Sigmoid colon (tissue), 4 donors: ENCODE data around the gene DNAAF6.

Experiments used
- POLR2A ChIP-seq, 2 donors: fragments of 450-650 bp; IDR thresholded peaks; one replicate each; pipeline ENCODE4 v1.6.1; 2016; ENCODE audit warnings: antibody characterized with exemption in 2 of 2, mild to moderate bottlenecking in 2 of 2, moderate library complexity in 2 of 2
- POLR2AphosphoS5 ChIP-seq, 4 donors: sonication (generic); formaldehyde crosslinking; IDR thresholded peaks; one replicate each; pipeline ENCODE4 v1.6.1; 2017; ENCODE audit warnings: antibody characterized with exemption in 4 of 4
- TF ChIP-seq, protein P1 (sequence below), 4 experiments: fragments of 450-650 bp in 3 of 4; fragments of 200-600 bp in 1 of 4; IDR thresholded peaks; one replicate each; pipeline ENCODE4 v1.5.1; 2016 to 2019; ENCODE audit warnings: antibody characterized with exemption in 4 of 4, mild to moderate bottlenecking in 3 of 4, moderate library complexity in 2 of 4

DNA sequence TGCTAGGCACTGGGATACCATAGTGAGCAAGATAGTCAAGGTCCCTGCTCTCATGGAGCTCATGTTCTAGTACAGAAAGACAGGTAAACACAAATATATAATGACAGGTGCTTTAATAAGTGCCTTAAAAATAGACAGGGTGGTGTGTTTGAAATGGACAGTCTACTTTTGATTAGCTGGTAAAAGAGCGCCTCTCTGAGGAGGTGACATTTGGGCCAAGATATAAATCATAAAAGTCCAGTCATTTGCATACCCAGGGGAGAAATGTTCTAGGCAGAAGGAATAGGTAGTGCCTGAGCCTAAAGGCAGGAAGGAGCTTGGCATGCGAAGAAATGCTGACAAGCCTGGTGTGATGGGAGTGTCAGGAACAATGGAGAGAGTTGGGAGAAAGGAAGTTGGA lies 83.6 kb downstream of the DNAAF6 start:
- TF ChIP-seq, protein P1, sequence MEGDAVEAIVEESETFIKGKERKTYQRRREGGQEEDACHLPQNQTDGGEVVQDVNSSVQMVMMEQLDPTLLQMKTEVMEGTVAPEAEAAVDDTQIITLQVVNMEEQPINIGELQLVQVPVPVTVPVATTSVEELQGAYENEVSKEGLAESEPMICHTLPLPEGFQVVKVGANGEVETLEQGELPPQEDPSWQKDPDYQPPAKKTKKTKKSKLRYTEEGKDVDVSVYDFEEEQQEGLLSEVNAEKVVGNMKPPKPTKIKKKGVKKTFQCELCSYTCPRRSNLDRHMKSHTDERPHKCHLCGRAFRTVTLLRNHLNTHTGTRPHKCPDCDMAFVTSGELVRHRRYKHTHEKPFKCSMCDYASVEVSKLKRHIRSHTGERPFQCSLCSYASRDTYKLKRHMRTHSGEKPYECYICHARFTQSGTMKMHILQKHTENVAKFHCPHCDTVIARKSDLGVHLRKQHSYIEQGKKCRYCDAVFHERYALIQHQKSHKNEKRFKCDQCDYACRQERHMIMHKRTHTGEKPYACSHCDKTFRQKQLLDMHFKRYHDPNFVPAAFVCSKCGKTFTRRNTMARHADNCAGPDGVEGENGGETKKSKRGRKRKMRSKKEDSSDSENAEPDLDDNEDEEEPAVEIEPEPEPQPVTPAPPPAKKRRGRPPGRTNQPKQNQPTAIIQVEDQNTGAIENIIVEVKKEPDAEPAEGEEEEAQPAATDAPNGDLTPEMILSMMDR (IDR thresholded peaks at IDR 0.05) = no peak
- TF ChIP-seq POLR2A (IDR thresholded peaks at IDR 0.05) (no peak), POLR2AphosphoS5 (IDR thresholded peaks at IDR 0.05) (no peak)
